NCI-H2171 (cell line): ENCODE data around the gene ATF7IP2.

Experiments used
- DNase-seq: peaks from one replicate; lab custom pipeline; 2025; lab: John Stamatoyannopoulos, UW

The ATF7IP2 gene

DNA sequence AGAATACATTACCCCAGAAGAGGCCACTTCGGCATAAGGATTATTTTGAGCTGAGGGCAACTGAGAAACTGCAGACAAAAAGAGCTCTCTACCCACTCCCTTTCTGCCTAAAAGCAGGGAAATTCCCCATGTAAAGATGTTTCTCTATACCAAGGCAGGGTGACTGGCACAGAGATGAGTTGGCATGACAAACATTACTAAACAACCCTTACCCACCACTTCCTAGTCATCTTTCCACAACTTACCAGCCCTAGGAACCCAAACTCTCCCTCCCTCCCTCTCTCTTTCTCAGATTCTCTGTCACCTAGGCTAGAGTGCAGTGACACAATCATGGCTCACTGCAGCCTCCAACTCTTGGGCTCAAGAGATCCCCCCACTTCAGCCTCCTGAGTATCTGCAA lies 126.0 kb downstream of the ATF7IP2 start:
- no peak for DNase-seq

DNA sequence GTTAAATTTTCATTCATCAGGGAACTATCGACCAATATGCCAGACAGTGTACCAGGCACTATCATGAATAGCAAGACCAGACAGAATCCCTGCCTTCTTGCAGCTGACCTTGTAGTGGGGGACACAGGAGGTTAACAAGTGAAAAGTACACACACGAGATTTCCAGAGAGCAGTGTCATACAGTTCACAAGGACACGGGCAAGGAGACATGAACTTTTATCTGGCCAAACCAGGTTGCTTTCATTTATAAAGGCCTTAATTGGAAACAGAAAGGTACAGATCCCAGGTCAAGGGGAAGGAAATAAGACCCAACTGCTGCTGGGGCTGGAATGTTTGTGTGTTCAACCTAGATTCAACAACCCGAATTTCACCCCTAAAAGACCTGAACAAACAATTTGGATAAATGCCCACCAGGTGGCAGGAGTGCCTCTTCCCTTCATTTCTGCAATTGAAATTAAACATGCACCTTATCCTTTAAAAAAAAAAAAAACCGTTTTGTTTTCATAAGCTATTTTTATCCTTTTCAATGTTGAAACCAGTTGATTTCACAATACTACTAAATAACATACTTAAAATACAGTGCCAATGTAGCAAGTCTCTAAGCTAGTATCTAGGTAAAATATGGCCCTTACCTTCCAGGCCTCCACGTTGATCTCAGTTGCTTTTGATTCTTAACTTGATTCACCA lies 128.7 kb downstream of the ATF7IP2 start:
- peak; percentile 44 for DNase-seq

DNA sequence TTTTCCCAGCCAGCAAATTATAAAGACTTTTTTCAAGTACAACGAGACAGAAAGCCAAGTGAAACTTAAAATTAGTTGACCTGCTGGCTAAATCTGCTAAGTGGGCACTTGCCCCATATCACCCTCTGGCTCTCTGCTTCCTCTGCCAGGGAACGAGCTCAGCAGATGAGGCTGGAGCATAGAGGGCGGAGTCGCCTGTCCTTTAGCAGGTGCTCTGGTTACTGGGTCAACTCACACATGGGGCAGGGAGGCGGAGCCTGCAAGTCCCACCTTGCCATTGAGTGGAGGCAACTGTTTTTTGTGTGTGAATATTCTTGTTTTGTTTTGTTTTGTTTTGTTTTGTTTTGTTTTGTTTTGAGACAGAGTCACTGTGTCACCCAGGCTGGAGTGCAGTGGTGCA lies 132.0 kb downstream of the ATF7IP2 start:
- DNase-seq = no peak

DNA sequence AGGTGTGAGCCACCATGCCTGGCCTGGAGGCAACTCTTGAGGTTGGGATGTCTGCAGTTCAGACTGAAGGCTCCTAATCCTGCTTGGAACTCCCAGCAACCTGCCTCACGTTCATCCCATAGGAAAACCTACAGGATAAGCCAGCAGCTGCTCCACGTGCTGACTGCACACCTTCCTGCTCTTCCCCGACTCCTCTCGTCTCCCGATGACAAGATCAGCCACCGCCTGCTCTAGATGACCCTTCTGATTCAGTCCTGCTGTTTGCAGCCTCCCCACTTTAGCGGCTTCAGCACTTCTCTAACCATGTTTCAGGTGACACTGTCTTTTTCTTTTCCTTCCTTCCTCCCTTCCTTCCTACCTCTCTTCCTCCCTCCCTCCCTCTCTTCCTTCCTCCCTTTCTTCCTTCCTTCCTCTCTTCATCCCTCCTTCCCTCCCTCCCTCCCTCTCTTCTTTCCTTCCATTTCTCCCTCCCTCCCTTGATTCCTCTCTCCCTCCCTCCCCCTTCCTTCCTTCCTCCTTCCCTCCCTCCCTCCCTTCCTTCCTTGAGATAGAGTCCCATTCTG lies 132.7 kb downstream of the ATF7IP2 start:
- no peak for DNase-seq

DNA sequence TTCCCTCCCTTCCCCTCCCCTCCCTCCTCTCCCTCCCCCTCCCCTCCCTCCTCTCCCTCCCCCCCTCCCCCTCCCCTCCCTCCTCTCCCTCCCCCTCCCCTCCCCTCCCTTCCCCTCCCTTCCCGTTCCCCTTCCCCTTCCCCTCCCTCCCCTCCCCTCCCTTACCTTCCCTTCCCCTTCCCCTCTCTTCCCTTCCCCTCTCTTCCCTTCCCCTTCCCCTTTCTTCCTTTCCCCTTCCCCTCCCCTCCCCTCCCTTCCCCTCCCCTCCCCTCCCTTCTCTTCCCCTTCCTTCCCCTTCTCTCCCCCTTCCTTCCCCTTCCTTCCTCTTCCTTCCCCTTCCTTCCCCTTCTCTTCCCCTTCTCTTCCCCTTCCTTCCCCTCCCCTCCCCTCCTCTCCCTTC lies 133.4 kb downstream of the ATF7IP2 start:
- no peak for DNase-seq

DNA sequence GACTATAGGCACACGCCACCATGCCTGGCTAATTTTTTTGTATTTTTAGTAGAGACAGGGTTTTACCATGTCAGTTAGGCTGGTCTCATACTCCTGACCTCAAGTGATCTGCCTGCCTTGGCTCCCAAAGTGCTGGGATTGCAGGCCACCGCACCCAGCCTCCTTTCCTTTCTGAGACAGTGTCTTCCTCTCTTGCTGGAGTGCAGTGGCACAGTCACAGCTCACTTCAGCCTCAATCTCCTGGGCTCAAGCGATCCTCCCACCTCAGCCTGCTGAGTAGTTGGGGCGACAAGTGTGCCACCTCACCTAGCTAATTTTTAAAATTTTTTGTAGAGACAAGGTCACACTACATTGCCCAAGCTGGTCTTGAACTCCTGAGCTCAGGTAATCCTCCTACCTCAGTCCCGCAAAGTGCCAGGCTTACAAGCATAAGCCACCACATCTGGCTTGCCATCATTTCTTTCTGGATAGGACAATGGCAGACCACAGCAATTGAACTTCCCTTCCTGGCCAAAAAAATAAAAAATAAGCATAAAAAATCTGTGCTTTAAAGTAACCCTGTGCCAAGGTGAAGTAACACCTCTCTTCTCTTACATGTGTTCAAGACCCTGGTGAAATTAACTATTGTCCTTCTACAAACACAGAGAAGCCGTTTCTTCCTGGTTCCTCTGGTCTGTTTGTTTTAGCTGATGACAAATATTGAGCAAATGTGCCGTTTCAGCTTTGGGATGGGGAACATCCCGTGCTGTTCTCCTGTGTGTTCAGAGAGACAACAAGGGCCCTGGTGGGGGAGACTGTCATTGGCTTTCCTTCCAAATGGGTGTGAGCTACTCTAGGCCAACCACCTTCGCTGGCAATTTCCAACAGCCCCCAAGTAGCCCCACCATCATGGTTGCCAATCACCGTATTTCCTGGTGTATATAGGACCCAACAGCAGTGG lies 134.3 kb downstream of the ATF7IP2 start:
- no peak for DNase-seq

DNA sequence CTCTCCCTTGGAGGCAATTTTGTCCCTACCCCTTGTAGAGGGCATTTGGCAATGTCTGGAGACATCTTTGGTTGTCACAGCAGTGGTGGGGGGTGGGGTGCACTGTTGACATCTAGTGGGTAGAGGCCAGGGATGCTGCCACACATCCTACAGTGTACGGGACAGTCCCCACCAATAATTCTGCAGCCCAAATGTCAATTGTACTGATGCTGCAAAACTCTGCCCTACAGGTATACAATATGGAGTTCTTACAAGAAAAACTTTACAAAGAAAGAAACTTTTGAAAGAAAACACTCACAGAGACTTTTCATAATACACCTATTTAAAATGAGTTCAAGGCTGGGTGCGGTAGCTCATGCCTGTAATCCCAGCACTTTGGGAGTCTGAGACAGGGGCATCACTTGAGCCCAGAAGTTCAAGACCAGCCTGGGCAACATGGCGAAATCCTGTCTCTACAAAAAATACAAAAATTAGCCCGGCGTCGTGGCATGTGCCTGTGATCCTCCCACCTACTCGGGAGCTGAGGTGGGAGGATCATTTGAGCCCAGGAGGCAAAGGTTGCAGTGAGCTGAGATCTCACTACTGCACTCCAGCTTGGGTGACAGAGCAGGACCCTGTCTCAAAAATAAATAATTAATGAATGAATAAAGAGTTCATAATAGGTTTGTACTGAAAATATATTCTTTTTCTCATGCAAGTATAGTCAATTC lies 135.2 kb downstream of the ATF7IP2 start:
- DNase-seq = no peak

DNA sequence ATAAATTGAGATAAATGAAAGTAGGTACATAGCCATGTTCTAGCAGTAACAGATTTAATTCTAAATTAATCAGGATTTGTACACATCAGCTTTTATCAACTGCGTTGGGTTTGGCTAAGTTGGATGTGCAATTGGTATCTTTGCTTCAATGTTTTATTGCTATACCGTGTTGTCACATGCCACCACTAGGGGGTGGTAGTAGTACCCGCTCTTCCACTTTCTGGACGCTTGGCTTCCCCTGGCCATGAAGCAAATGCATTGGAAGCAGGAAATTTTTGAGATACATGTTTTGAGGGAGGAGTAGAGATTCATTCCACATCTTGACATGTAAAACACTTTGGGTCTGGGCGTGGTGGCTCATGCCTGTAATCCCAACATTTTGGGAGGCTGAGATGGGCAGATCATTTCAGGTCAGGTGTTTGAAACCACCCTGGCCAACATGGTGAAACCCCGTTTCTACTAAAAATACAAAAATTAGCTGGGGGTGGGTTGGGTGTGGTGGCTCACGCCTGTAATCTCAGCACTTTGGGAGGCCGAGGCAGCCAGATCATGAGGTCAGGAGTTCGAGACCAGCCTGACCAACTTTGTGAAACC lies 135.9 kb downstream of the ATF7IP2 start:
- peak; percentile 14 for DNase-seq

DNA sequence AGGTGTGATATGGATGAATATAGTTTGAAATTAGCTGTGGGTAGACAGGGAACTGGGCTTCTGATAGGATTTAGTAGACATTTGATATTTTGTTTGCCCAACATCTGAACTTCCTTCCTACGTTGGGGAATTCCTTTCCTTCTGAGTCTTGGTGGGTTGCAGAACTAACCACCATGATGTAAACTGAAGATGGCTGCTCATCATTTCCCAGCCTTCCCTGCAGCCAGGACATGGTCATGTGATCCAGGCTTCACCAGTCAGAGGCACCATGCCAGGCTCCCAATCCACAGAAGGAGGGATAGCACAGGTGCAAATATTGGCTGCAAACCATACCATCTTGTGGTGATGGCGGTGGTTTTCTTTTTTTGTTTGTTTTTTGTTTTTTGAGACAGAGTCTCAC lies 137.1 kb downstream of the ATF7IP2 start:
- DNase-seq = no peak

DNA sequence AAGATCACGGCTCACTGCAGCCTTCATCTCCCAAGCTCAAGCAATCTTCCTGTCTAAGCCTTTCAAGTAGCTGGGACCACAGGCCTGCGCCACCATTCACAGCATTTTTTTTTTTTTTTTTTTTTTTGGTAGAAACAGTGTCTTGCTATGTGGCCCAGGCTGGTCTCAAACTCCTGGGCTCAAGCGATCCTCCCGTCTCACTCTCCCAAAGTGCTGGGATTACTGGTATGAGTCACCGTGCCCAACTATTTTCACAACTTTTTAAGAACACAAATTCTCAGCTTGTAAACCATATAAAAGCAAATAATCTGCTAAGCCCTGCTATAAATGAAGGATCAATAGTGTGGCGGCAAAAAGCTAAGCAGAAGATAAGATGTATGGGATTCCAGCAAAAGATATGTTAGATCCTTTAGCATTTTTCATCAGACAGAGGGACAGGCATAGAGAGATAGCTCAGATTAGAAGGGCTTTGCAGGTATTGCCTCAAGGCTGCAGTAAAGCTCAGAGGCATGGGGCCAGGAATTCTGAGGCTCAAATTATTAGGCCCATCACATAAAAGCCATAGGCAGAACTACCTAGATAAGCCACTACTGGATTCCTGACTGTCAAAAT lies 139.5 kb downstream of the ATF7IP2 start:
- no peak for DNase-seq

DNA sequence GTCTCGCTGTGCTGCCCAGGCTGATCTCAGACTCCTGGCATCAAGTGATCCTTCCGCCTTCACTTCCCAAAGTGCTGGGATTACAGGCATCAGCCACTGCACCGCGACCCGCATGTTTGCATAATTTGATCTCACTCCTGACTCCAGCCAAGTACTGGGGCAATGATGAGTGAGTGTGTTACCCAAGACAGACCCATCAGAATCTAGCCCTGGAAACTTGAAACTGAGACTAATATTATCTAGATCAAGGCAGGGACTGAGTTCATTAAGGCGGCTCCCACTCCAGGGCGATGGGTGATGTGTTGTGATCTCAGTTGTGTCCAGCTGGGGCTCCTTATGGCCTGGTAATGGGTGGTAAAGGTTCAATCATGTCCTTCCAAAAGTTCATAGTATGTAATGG lies 141.1 kb downstream of the ATF7IP2 start:
- no peak for DNase-seq

DNA sequence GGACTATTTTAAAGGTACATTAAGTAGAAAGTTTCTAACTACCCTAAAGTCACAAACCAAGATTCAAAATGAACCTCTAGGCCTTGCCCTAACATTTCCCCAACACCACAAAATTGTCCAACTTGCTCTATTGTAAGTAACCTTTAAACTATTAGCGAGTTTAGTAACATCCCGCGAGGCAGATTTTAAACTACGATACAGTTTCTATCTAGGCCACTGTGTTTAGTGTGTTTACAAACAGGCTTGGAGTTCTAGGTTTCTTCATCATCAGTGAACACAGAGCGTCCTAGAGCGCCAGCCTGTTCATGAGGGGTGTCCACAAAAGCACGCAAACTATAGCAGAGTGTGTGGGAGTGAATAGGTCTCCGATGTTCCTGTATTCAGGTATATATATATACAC lies 142.8 kb downstream of the ATF7IP2 start:
- DNase-seq = no peak

DNA sequence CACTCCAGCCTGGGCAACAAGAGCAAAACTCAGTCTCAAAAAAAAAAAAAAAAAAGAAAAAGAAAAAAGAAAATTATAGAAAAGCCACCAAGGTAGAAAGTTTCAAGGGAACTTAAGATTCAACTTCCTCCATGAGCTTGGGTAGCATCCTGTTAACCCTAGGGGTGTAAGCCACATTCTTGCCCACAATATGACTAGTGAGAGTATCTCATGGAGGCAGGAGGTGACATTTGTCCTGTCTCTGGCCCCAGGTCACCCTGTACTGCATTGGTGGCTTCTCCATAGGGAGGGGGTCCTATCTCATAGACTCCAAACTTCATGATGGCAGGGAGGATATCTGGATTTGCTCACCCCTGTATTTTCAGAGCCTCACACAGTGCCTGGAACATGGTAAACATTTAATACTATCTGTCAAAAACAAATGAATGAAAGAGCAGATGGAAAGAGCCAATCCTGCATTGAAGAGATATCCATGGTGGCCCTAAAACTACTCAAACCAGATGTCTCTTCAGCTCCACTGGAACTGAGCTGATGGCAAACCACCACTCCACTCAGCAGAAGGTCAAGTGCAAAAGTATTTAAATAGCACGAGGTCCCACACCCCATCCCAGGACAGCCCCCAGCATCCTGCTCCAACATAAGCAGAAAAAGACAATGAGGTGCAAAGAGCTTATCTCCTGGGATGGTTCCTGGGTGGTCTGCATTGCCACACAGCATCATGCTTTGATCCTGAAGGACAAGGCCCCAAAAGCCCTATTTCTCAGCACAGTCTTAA lies 144.2 kb downstream of the ATF7IP2 start:
- no peak for DNase-seq

DNA sequence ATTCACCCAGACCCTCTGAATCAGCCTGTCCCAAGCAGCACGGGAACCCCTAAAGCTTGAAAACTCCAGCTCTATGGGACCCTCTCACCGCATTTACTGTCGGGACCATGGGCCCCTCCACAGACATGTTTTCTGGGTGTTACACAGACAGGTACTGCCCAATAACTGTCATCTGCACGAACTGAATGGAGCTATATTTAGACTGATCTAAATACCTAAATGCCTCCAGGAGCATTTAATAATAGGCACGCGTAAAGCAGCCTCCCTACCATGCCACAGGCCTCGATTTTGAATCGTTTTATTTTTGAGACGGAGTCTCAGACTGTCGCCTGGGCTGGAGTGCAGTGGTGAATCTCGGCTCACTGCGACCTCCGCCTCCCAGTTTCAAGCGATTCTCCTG lies 144.8 kb downstream of the ATF7IP2 start:
- no peak for DNase-seq

DNA sequence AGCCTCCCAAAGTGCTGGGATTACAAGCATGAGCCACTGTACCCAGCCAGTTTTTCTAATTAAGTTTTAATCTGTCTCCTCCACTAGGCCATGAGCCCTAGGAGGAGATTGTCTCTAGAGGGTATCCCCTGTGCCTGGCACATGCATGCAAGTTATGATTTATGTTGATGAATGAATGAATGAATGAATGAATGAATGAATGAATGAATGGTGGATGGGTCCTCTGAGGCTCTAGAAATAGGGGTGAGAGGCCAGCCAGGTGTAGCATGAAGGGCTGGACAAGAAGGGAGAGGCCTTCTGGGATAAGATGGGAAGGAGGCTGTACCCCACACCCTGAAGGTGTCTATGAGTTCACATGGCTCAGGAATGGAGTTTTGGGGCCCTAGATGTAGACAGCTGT lies 145.7 kb downstream of the ATF7IP2 start:
- no peak for DNase-seq
